Measurements from ENCODE around the gene TMIE. TPM values are rescaled to one million over a fixed set of nuclear protein-coding genes. Genes with fewer than 3 reads are reported as not detected.
A peak's percentile ranks its signal among the peaks of the same experiment; 100 is the strongest.

Gene TMIE
- total and polyA plus RNA-seq, 9 of the 15 experiments (the other 6 are each of a cell fraction or from before 2014, with no cell fraction given) = not detected

- FAIRE-seq = no peak
- Histone ChIP-seq H3K27me3 (ENCODE audit: control insufficient read depth in 2 of 2, insufficient read depth in 2 of 2, low read length in 2 of 2) (peaks cover 12 to 64% of the 10 kb centered on the region in 2 experiments; a peak in 4 of 5 replicates), H3K9me3 (replicated peaks; ENCODE audit: control insufficient read depth, insufficient read depth, low read depth, low read length) (no peaks in the 10 kb centered on the region), H3K9ac (ENCODE audit: insufficient read depth in 1 of 2, low read depth in 2 of 2, low read length in 2 of 2) (no peak overlapping the region), H3K4me3 (no peak overlapping the region), H3K79me2 (ENCODE audit: control insufficient read depth, insufficient read depth, low read length) (no peaks in the 10 kb centered on the region), H3K9me1 (ENCODE audit: control insufficient read depth, insufficient read depth, low read length) (no peaks in the 10 kb centered on the region), H2AFZ (ENCODE audit: low read depth, low read length) (no peak overlapping the region), H3K4me1 (replicated peaks in 1 of 2; ENCODE audit: control insufficient read depth in 2 of 2, insufficient read depth in 2 of 2, low read length in 2 of 2) (no peaks in the 10 kb centered on the region), H3K27ac (ENCODE audit: extremely low read depth, low read depth, low read length) (no peak overlapping the region), H3K4me2 (ENCODE audit: insufficient read depth, low read length) (no peak overlapping the region), H3K36me3 (ENCODE audit: control insufficient read depth, insufficient read depth, low read length) (no peaks in the 10 kb centered on the region), H4K20me1 (replicated peaks; ENCODE audit: control insufficient read depth, insufficient read depth, low read length) (peaks cover 25% of the 10 kb centered on the region)
- in situ Hi-C loops (cut with MboI) (loop anchor here (10.0 kb wide), 1 partner anchor 644 kb away; no protein-coding TSS in a partner anchor), intact Hi-C loops (cut with micrococcal nuclease) (no loop called here)
- ChIA-PET POLR2A (interaction anchor here (0.6 to 1.1 kb wide), 5 partner anchors 9 to 542 kb away, joined by 3 to 6 read pairs (median 3); partner anchors contain the start of gene NBEAL2), CTCF (ENCODE audit: low intra/inter-chr PET ratio) (no interaction called here)
- no peak for DNase-seq (ENCODE audit: extremely low read depth in 1 of 4, low spot score in 3 of 4)
- WGBS (ENCODE audit: insufficient coverage, low coverage, missing lambda C conversion rate) = 3% methylated on average over 6 of the region's 6 CpGs
- BruUV-seq (replicated peaks) = no TSS peak
- no peak for TF ChIP-seq SMARCC2 (IDR thresholded peaks at IDR 0.05; ENCODE audit: low read depth)
- ATAC-seq = no peak
These were observed 9.6 kb downstream of the TMIE start for GRCh38 chr3:46710671-46711295.

- BruUV-seq (replicated peaks) = no TSS peak
- CTCF ChIA-PET (ENCODE audit: low intra/inter-chr PET ratio) = no interaction called here
- no peak overlapping the region for H3K9ac ChIP-seq (ENCODE audit: insufficient read depth in 1 of 2, low read depth in 2 of 2, low read length in 2 of 2)
- no peaks in the 10 kb centered on the region for H3K4me1 ChIP-seq (replicated peaks in 1 of 2; ENCODE audit: control insufficient read depth in 2 of 2, insufficient read depth in 2 of 2, low read length in 2 of 2)
- no peaks in the 10 kb centered on the region for H3K9me3 ChIP-seq (replicated peaks; ENCODE audit: control insufficient read depth, insufficient read depth, low read depth, low read length)
- in situ Hi-C loops (cut with MboI) (loop anchor here (10.0 kb wide), 1 partner anchor 643 kb away; no protein-coding TSS in a partner anchor), intact Hi-C loops (cut with micrococcal nuclease) (no loop called here)
- DNase-seq (ENCODE audit: extremely low read depth in 1 of 4, low spot score in 3 of 4) = no peak
- ATAC-seq = no peak
- TF ChIP-seq SRF (CRISPR knock-in tag; IDR thresholded peaks at IDR 0.05) (peak in 1 of 2 experiments; percentile 51; a peak in 1 of 4 replicates), SRSF1 (IDR thresholded peaks at IDR 0.05; ENCODE audit: low read depth, low read length) (no peak)
- H3K4me3 ChIP-seq = no peak overlapping the region
- H4K20me1 ChIP-seq (replicated peaks; ENCODE audit: control insufficient read depth, insufficient read depth, low read length) = peaks cover 23% of the 10 kb centered on the region
- H3K36me3 ChIP-seq (ENCODE audit: control insufficient read depth, insufficient read depth, low read length) = no peaks in the 10 kb centered on the region
- FAIRE-seq = no peak
- WGBS (ENCODE audit: insufficient coverage, low coverage, missing lambda C conversion rate) = 8% methylated on average over 2 of the region's 2 CpGs
- H3K27me3 ChIP-seq (ENCODE audit: control insufficient read depth in 2 of 2, insufficient read depth in 2 of 2, low read length in 2 of 2) = peaks cover 14 to 60% of the 10 kb centered on the region in 2 experiments
- no peak overlapping the region for H3K27ac ChIP-seq (ENCODE audit: extremely low read depth, low read depth, low read length)
- H3K79me2 ChIP-seq (ENCODE audit: control insufficient read depth, insufficient read depth, low read length) = no peaks in the 10 kb centered on the region
- no peak overlapping the region for H3K4me2 ChIP-seq (ENCODE audit: insufficient read depth, low read length)
- POLR2A ChIA-PET = interaction anchor here (0.6 kb wide), 1 partner anchor 46 kb away, joined by 3 read pairs; no protein-coding TSS in a partner anchor
- no peaks in the 10 kb centered on the region for H3K9me1 ChIP-seq (ENCODE audit: control insufficient read depth, insufficient read depth, low read length)
- H2AFZ ChIP-seq (ENCODE audit: low read depth, low read length) = no peak overlapping the region
These were observed 10.1 kb downstream of the TMIE start for GRCh38 chr3:46711305-46711704.

Data from K562 (cell line).